GM10847 (cell line): ENCODE data around the gene EIF3A.

Source experiments
- POLR2A ChIP-seq: IDR thresholded peaks from 2 replicates; pipeline ENCODE4 v1.6.1; 2011; ENCODE audit not compliant: insufficient read length; ENCODE audit errors: extremely low read depth

EIF3A gene

DNA sequence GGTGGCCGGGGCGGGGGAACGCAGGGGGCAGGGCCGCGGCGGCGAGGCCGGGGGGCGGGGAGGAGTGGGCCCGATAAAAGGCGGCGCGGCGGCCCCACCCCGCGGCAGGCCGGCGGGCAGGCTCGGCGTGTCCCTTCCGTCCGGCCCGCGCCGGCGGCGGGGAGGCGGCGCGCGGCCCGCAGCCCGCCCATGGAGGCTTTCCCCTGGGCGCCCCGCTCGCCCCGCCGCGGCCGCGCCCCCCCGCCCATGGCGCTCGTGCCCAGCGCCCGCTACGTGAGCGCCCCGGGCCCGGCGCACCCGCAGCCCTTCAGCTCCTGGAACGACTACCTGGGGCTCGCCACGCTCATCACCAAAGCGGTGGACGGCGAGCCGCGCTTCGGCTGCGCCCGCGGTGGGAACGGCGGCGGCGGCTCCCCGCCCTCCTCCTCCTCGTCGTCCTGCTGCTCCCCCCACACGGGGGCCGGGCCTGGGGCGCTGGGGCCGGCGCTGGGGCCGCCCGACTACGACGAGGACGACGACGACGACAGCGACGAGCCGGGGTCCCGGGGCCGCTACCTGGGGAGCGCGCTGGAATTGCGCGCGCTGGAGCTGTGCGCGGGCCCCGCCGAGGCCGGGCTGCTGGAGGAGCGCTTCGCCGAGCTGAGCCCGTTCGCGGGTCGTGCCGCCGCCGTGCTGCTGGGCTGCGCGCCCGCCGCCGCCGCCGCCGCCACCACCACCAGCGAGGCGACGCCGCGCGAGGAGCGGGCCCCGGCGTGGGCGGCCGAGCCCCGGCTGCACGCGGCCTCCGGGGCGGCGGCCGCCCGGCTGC is 50.8 kb downstream of the EIF3A start, which contains the start of gene NANOS1:
Gene NANOS1 (plus strand): TSS at position 102 of the 808 bp plus-strand sequence. CDS start 88 bp downstream, at position 190.
- no peak for TF ChIP-seq POLR2A

DNA sequence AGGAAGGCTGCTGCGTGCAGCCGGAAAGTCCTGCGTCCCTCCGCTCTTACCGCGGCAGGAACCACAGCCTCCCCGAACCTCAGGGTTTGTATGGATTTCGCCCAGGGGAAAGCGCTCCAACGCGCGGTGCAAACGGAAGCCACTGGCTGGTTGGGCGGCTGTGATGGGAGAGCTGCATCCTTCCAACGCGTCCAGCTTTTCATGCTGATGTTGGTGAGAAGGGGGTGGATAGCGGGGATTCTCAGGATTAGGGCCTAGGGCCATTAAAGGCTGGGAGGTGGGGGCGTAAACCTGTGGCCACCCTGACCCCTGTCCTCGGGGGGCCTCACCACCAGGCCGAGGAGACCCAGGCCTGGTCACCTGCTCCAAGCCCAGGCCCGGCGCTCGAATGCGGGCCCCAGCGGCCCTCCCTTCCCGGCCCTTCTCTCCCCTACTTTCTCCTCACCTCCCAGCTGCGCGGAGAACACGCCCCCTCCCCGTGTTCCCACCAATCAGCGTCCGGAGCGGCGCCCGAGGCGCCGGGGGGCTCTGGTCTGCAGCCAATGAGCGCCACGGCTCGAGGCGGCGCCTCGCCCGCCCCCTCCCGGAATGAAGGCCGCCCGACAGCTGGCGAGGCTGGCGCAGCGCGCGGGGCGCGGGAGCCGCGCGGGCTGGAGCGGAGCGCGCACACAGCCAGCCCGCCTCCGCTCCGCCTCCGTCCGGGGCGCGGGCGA is 51.6 kb downstream of the EIF3A start:
- TF ChIP-seq POLR2A = no peak

DNA sequence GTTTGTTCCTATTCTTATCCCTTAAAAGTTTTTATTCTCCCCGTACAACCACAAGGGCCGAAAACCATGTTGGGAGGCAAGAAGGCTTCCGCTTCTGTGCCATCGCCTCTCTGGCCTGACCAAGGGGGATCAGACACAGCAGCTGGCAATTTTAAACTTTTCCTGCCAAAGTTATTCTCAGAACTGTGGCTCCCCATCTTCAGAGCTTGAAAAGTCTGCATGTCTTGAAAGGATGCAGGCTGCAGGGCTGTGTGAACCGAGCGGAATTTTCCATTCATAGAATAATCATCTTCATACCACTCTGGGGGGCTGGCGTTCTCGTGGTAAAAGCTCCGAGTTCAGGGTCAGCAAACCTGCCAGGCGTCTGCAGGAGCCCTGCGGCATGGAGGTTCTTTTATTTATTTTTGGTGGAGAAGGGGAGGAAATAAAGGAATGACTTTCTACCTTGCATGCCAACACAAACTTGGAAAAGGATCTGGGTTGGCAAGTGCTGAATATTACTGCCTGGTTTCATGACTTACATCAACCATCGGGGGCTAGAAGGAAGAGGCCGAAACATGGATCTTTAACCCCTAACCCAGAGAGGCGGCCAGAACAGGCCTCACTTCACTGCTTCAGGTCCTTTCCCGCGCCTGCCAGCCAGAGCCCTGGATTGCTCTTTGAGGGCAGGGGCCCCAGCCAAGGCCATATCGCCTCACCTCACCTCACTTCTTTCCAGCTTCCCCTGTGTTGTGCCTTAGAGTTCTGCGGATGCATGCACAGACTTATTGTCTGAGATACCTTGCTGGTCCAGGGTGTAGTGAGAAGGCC is 54.1 kb downstream of the EIF3A start:
- no peak for TF ChIP-seq POLR2A

- TF ChIP-seq POLR2A = no peak
These were observed 54.8 kb downstream of the EIF3A start for GRCh38 chr10:119025776-119026175.

DNA sequence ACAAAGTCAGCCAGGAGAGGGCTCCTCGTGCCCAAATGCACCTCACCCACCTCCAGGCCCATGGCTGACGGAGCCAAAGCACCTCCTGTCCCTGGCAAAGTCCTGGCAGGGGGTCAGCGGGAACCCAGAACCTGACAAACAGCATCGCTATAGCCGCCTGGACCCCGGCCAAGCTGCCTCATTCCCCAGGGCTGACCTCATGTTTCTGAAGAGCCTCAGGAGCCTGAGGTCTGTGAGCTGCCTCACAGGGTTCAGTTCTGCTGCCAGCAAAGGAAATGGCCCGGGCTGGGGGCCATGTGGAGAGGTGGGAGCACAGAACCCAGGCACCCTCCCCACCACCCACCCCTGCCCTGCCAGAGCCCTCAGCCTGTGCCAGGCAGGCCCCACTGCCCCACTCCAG is 55.3 kb downstream of the EIF3A start:
- TF ChIP-seq POLR2A = no peak

GRCh38 chr10:119024882-119025281 is 55.7 kb downstream of the EIF3A start:
- no peak for TF ChIP-seq POLR2A

- no peak for TF ChIP-seq POLR2A
These were observed 57.1 kb downstream of the EIF3A start for GRCh38 chr10:119023553-119023868.

- no peak for TF ChIP-seq POLR2A
These were observed 57.6 kb downstream of the EIF3A start for GRCh38 chr10:119022846-119023552.

GRCh38 chr10:119020627-119020946 is 60.0 kb downstream of the EIF3A start:
- no peak for TF ChIP-seq POLR2A

DNA sequence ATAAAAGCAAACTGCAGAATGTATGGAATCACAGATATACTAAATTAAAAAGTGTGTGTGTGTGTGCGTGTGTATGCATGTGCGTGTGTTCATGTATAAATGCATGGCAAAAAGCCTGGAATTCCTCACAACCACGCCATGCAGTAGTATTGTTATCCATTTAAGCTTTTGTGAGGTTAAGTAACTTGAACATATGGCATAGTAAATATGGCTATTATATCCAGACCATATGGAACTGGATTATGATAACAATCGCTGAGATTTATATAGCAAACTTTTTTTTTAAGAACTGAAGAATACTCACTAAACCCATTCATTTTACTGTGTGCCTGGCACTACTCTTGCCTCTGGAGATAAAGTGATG is 73.4 kb downstream of the EIF3A start:
- TF ChIP-seq POLR2A = no peak

DNA sequence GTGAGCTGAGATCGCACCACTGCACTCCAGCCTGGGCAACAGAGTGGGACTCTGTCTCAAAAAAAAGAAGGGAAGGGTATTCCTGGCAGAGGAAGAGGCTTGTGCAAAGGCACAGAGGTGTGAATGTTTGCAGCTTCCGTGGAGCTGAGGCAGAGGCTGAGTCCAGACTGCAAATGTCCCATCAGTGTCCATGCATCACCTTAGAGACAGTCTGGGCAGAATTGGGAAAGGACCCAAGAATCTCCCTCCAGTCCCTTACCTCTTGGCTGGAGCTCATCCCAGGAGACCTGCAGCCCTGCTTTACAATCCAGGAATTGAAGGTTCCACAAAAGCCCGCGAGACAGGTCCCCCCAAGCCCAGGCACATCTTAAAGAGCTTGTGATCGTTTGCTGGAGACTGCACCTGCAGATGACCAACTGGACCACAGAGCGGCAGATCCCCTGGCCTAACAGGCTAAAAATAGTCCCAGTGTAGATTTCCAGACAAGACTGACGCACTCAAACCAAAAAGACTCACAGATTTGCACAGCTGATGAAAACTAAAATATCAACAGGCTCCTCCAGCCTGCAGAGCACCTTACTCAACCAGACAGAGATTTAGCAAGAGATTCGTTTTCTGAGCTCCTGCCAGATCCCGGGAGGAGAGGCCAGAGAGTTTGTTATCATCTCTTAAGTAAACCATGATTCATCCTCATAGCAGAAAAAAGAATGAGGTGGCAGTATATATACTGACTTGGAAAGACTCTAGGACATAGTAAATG is 74.0 kb downstream of the EIF3A start:
- TF ChIP-seq POLR2A = no peak

DNA sequence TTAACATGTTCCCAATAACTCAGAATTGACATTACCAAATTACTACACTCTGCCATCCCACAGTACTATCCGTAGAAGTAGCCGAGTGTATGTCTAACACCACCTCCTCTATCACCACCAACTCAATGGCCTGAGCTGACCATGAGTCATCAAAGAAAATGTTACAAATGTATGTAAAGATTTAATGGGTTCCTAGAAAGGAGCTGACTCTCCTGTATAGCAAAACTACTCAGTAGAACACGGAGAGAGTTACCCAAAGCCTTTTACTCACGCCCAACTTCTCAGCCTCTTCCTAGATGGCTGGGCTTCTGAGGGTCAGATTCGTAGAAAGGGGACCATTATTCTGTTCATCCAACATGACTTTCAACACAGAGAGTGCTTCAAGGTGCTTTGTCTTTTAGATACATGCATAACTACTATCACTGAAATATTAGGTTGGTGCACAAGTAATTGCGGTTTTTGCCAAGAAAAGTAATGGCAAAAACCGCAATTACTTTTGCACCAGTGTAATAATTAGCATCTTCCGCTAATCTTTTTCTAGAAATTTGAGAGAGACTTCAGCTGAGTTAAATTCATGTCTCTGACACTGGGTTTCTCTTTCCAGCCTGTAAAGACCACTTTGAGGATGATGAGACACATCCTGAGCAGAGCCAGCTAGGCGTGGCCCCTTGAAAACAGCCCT is 75.1 kb downstream of the EIF3A start:
- no peak for TF ChIP-seq POLR2A

GRCh38 chr10:119003572-119004289 is 76.9 kb downstream of the EIF3A start:
- TF ChIP-seq POLR2A = no peak
